NCI-H446 treated with DMSO at 0.1 percent for 48 hours (cell line): ENCODE measurements around the gene RSPH1.

ENCODE experiments used
- DNase-seq: peaks from one replicate; lab custom pipeline; 2025; lab: John Stamatoyannopoulos, UW

The RSPH1 gene

GRCh38 chr21:42447182-42447581 lies 48.8 kb downstream of the RSPH1 start:
- DNase-seq = no peak

DNA sequence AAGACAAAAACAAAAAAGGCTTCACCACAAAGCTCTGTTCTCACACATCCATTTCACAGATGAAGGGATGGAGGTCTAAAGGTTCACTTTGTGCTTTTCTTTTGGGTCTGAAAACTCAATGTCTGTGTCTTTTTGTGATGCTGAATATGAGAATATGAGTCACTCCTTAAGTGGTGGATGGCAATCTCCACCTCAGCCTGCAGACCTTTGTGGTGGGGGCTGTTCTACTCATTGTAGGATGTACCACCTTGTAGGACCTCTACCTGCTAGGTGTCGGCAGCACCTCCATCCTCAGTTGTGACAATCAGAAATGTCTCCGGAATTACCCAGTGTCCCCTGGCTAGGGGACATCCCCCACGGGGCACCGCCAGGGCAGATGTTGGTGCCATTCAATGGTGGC lies 49.5 kb downstream of the RSPH1 start:
- DNase-seq = no peak

GRCh38 chr21:42445311-42445710 lies 50.7 kb downstream of the RSPH1 start:
- no peak for DNase-seq

DNA sequence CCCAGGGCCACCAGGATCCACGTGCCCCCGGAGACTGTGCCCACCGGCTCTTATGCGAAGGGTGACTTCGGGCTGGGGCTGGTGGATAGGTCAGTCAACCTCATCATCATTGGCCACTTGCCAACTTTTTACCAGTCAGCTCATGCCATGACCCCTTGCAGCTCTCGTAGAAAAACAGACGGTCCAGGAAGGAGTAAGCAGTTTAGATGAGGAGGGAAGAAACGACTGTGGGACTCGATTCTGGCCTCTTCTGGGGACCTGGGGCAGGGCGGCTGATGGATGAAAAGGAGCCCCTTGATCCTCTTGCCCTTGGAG lies 51.3 kb downstream of the RSPH1 start:
- DNase-seq = no peak

DNA sequence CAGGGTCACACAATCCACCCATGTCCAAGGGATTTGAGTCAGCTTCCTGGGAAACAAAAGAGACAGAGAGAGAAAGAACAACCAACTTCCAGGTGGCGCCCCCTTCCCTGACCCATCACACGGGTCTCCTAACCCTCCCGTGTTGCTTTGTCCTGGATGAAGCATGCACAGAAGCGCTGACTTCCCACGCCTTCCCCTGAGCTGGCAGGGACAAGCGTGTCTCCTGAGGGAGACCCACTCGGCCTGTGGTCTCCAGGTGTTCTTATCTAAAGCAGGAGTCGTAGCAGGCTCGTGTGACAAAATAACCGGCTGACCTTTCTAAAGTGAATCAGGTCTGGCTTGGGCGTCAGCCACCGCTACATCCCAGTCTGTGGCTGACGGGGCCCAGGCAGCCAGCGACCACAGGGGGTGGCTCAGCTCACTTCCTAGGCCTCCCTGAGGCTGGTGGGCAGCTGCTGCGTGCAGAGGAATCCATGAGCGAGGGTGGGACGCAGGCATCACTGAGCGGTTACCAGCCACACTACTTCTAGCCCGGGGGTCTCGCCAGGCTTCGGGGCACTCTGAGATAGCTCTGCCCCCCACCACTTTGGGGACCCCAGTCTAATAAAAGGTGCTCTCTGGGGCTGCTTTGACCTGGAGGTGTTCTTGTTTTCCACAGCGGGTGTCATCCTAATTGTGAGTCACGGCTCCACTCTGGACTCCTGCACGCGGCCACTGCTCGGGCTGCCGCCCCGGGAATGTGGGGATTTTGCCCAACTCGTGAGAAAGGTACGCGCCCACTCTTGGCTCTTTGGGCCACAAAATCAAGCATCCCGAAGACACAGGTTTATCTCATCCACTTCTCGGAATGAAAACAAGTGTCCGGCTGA lies 51.9 kb downstream of the RSPH1 start:
- no peak for DNase-seq

DNA sequence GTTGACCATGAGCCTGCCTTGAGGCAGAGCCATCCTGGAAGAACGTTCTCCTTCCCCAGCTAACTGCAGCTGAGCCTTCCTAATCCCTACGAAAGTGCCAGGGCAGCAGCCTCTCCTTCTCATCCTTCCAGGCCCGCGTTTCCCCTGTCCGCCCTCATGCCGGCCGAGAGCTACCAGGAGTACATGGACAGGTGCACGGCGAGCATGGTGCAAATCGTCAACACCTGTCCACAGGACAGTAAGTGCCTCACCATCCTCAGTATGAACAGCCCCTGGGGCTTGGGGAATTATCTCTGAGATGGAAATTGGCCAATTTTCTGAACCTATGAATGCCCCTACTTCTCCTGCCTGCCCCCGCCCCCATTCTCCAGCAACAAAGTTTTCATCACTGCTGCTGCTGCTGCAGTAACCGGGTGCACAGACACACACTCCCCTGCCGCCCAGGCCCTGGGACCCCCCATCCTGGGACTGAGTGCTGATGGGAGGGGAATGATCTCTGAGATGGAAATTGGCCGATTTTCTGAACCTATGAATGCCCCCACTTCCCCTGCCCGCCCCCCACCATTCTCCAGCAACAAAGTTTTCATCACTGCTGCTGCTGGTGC lies 52.7 kb downstream of the RSPH1 start:
- DNase-seq = no peak

DNA sequence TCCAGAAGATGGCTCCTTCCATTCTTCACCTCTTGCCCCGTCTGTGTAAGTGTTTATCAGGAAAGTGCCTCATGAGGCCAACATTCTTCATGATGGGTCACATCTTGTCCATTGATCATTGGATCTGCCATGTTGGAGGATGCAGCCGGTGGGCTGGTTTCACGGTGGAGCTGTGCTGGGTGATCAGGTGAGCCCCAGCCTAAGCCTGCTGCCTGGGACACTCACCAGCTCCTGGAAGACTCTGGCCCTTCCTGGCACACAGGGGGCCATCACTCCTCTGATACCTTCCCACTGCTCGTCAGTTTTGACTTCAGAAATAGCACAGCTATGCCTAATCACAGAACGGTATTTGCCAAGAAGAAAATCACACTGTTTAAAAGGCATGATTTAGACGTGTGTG lies 54.1 kb downstream of the RSPH1 start:
- no peak for DNase-seq

GRCh38 chr21:42440187-42440792 lies 55.7 kb downstream of the RSPH1 start:
- no peak for DNase-seq

DNA sequence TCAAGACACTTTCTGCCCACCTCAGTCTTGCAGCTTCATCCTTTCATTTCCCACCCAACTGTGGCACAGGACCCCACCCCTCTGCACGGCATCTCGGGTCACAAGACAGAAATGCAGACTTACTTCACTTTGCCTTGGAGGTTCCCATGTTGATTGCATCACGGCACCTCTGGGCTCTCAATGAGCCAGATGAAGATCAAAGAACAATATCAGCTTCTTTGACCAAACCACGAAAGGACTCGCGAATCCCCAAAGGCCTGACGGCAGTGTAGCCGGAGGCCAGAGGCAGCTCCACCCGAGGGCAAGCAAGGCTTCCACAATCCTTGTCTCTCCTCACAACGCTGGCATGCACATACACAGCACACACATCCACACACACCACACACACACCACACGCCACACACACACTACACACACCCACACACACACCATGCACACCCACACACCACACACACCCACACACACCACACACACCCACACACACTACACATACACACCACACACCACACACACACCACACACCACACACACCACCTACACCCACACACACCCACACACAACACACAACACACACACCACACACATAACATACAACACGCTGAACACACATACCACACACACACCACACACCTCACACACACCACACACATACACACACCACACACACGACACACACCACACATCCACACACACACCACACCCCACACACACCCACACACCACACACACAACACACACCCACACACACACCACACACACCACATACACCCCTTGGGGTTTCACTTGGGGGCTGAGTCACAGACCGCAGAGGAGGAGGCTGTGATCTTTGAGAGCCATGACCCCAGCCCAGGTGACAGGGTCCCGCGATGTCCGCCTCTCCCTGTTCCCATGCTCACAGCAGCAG lies 56.5 kb downstream of the RSPH1 start:
- no peak for DNase-seq

- no peak for DNase-seq
Observed at GRCh38 chr21:42438316-42439205, 57.5 kb downstream of the RSPH1 start.

- no peak for DNase-seq
Observed at GRCh38 chr21:42437786-42438185, 58.2 kb downstream of the RSPH1 start.

- DNase-seq = no peak
Observed at GRCh38 chr21:42436914-42437313, 59.1 kb downstream of the RSPH1 start.

GRCh38 chr21:42435833-42436232 lies 60.2 kb downstream of the RSPH1 start:
- no peak for DNase-seq

DNA sequence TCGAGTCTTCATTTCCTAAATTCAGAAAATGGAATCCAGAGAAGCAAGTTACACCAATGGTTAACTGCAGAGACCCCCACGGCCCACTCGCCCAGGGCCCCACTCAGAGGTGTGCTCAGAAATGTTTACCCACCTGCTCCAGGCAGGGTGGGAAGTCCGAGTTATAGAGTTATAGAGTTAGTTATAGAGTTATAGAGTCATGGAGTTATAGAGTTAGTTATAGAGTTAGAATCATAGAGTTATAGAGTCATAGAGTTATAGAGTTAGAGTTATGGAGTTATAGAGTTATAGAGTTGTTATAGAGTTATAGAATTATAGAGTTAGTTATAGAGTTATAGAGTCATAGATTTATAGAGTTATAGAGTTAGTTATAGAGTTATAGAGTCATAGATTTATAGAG lies 60.6 kb downstream of the RSPH1 start:
- DNase-seq = no peak

- DNase-seq = no peak
Observed at GRCh38 chr21:42434884-42435283, 61.1 kb downstream of the RSPH1 start.

DNA sequence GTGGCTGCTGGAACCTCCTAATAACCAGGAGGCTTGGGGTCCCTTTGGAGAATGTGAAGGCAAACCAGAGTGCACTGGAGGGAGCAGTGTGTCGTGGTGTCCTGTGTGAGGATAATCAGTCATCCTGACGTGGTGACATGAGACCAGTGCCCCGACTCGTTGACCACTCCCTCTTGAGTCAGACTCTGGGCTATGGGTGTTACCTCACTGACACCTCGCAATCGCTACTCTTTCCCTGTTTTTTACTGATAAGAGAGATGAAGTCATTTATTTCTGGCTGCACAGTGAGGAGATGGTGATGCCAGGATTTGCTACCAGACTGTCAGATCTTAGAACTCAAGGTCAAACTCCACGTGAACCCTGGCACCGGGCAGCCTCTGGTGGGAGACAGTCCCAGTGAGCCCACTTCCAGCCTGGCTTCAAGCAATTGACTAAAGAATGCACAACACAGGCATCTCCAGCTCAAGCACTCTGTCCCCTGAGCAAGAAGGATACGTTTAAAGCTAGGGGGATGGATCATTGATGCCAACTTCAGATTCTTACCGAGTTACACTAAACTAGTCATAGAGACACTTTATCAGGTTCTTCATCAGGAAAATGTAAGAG lies 62.0 kb downstream of the RSPH1 start:
- DNase-seq = no peak

- no peak for DNase-seq
Observed at GRCh38 chr21:42432695-42433094, 63.3 kb downstream of the RSPH1 start.

GRCh38 chr21:42431196-42431595 lies 64.8 kb downstream of the RSPH1 start:
- no peak for DNase-seq

GRCh38 chr21:42430521-42430920 lies 65.5 kb downstream of the RSPH1 start:
- no peak for DNase-seq

DNA sequence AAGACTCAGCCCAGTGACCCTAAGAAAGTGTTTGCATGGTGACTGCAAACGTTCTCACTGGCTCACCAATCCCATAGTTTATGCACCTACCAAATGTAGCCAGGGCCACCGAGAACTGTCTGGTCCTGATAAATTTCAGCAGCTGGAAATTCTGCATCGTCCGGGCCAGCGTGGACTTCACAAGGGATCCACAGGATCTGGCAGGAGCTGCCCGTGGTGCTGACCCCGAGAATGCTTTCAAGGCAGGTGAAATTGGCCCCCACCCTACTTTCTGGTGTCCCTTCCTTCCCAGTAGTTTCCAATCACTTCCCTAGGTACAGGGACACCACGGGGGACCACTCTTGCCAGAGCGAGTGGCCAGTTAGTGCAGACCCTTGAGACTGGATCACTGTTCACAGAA lies 66.2 kb downstream of the RSPH1 start:
- no peak for DNase-seq

- no peak for DNase-seq
Observed at GRCh38 chr21:42429021-42429420, 67.0 kb downstream of the RSPH1 start.
